Ectodermal cell (in vitro differentiated cells): ENCODE results near the gene FN3K.
"Not testable (repeated sequence)": the region's sequence is repeated elsewhere in the genome, so short reads cannot be mapped to it uniquely, and the experiment has no call there.

Source experiments
- H3K27ac ChIP-seq: 2 replicates; pipeline ENCODE4 v1.7.0; 2013; ENCODE audit warnings: mild to moderate bottlenecking, low read depth, low read length; ENCODE audit not compliant: insufficient read depth, poor library complexity, severe bottlenecking
- H3K27me3 ChIP-seq: 2 replicates; pipeline ENCODE4 v1.7.0; 2013; ENCODE audit warnings: mild to moderate bottlenecking, low read length; ENCODE audit not compliant: insufficient read depth, control insufficient read depth, poor library complexity, severe bottlenecking
- H3K36me3 ChIP-seq: one replicate; pipeline ENCODE4 v1.7.0; 2013; ENCODE audit warnings: low read length; ENCODE audit not compliant: control insufficient read depth, insufficient read depth
- H3K4me1 ChIP-seq: one replicate; pipeline ENCODE4 v1.7.0; 2013; ENCODE audit warnings: low read length; ENCODE audit not compliant: control insufficient read depth, insufficient read depth
- H3K4me3 ChIP-seq: 2 replicates; pipeline ENCODE4 v1.7.0; 2013; ENCODE audit warnings: low read depth, low read length, control low read depth; ENCODE audit not compliant: insufficient read depth
- H3K9me3 ChIP-seq: 2 replicates; pipeline ENCODE4 v1.7.0; 2013; ENCODE audit warnings: mild to moderate bottlenecking, low read length, moderate library complexity; ENCODE audit not compliant: control insufficient read depth
- WGBS, 2 experiments: methylation state at CpG; one replicate each; pipeline ENCODE4 v1.1.7; 2013; ENCODE audit warnings: missing lambda C conversion rate in 2 of 2; 5-methylcytosine and 5-hydroxymethylcytosine counted together

Gene FN3K

DNA sequence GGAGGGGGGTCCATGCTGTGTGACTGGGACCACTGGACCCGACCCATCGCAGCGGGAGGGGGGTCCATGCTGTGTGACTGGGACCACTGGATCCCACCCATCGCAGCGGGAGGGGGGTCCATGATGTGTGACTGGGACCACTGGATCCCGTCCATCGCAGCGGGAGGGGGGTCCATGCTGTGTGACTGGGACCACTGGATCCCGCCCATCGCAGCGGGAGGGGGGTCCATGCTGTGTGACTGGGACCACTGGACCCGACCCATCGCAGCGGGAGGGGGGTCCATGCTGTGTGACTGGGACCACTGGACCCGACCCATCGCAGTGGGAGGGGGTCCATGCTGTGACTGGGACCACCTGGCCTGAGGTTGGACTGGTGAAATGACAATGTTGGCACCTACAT lies 50.2 kb downstream of the FN3K start:
- H3K9me3 ChIP-seq, H3K27me3 ChIP-seq, H3K4me1 ChIP-seq, H3K4me3 ChIP-seq, H3K27ac ChIP-seq: not testable (repeated sequence)
- peaks cover 23% of the 10 kb centered on the region for H3K36me3 ChIP-seq
- 98 to 99% methylated on average over 16 of the region's 16 CpGs for WGBS, 2 experiments

DNA sequence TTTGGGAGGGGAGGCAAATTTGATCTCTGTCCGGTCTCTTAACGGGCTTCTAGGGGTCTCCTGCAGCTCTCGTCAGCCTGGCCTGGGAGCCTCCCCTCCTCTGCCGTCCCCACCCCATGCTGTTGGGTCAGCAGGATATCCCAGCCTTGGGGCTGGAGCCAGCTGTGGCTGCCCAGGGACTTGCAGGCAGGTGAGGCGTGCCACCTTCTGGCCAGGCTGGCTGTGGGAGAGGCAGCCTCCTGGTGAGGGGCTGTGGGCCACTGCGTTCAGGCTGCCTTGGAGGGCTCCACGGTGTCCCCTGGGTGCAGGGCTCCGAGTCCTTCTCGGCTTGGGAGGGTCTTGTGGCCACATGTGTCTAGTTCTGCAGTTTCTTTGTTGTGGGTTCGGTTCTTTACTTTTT lies 51.0 kb downstream of the FN3K start:
- Histone ChIP-seq H3K36me3 (peaks cover 23% of the 10 kb centered on the region), H3K4me1 (no peaks in the 10 kb centered on the region), H3K9me3 (no peaks in the 10 kb centered on the region), H3K27me3 (no peaks in the 10 kb centered on the region), H3K4me3 (no peak overlapping the region), H3K27ac (no peak overlapping the region)
- 93 to 94% methylated on average over 10 of the region's 10 CpGs for WGBS, 2 experiments

DNA sequence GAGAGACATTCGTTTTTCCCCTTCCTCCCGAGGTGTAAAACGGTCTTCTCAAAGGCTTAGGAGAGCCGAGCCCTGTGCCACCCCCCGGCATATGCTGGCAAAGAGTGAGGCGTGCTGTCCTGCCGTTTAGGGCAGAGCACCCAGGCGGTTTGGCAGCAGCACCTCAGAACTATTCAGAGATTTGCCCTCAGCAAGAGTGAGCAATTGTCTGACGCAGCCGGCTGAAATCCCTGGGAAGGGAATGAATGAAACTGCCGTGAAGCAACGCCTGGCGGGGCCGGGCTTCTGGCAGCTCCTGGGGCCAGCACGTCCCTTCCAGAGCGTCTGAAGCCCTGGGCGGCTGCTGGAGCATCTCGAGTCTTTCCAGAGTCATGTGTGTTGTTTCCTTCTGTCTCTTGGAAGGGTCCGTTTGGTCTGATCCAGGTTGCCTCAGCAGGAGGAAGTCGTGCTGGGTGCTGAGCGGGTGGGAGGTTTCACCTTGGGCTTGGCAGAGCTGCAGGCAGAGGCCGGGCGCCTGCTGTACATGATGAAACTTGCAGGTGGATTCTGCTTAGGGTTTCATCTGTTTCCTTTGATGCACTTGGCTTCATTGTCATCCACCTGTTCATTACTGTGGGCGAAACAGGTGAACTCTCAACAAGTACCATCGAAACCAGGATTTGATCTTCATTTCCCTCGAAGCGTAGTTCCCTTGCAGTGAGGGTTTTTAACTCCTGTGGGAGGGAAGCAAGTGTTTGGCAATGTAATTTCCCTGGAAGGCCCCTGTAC lies 51.9 kb downstream of the FN3K start:
- no peak overlapping the region for H3K27ac ChIP-seq
- H3K27me3 ChIP-seq, result no peaks in the 10 kb centered on the region
- H3K36me3 ChIP-seq, result peaks cover 18% of the 10 kb centered on the region
- H3K4me3 ChIP-seq, result no peak overlapping the region
- H3K9me3 ChIP-seq, result no peaks in the 10 kb centered on the region
- no peaks in the 10 kb centered on the region for H3K4me1 ChIP-seq
- WGBS, 2 experiments, result 95% methylated on average over 27 of the region's 27 CpGs

DNA sequence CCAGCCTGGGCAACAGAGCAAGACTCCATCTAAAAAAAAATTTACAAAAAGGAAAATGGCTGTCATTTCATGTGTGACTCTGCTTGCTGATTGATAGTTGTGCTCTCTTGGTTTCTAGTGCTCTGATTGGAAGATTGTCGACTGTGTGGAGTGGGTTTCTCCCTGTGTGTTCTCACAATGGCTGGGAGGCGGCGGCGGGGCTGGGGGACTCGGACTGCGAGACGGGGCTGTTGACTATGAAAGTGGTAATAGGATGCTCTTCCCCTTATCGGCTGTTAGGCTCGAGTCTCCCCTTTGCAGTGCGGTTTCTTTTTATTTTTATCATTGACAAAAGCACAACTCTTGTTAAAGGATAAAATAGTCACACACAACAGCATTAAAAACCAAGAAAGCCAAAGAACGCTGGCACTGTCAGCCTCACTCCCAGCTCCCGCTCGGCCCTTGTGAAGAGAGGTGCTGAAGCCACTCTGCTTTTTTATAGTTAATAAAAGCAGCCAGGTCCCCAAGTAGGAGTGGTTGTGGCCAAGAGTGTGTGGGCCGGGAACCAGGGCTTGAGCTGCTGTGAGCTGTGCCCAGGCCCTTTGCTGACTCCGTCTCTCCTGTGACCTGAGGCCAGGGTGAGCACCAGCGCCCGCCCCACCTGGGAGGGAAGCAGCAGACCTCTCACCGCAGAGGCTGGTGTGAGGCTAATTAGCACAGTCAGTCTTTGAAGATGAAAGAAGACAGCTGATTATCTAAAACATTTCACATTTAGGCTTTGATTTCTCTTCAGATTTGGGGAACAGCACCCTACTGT lies 53.0 kb downstream of the FN3K start:
- Histone ChIP-seq H3K4me1 (no peaks in the 10 kb centered on the region), H3K27me3 (no peaks in the 10 kb centered on the region), H3K9me3 (no peaks in the 10 kb centered on the region), H3K27ac (no peak overlapping the region), H3K36me3 (peaks cover 10% of the 10 kb centered on the region), H3K4me3 (no peak overlapping the region)
- 91 to 93% methylated on average over 18 of the region's 18 CpGs for WGBS, 2 experiments

DNA sequence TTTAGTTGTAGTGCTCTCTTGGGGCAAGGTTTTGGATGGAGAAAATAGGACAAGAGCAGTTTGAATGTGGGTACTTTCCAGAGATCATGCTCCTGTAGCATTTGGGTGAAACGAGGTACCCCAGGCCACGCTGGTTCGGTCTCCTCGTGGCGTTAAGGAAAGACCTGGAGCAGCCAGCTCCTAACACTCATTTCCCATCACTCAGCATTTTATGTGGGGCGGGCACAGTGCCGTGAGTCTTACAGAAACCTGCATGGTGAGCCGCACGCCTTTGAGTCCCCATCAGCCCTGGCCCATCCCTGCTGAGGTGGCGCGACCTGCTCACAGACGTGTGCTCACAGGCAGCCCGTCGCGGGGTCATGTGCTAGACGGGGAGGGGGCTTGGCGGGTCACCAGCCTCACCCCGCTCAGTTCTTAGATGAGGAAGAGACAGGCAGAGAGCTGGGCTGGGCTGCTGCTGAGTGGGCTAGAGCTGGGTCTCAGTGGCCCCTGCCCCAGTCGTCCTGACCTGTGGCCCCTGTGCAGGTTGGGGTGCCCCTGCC lies 53.7 kb downstream of the FN3K start:
- no peaks in the 10 kb centered on the region for H3K4me1 ChIP-seq
- no peaks in the 10 kb centered on the region for H3K27me3 ChIP-seq
- 95 to 97% methylated on average over 19 of the region's 19 CpGs for WGBS, 2 experiments
- H3K9me3 ChIP-seq, result no peaks in the 10 kb centered on the region
- H3K27ac ChIP-seq, result no peak overlapping the region
- H3K36me3 ChIP-seq, result peaks cover 6% of the 10 kb centered on the region
- no peak overlapping the region for H3K4me3 ChIP-seq

DNA sequence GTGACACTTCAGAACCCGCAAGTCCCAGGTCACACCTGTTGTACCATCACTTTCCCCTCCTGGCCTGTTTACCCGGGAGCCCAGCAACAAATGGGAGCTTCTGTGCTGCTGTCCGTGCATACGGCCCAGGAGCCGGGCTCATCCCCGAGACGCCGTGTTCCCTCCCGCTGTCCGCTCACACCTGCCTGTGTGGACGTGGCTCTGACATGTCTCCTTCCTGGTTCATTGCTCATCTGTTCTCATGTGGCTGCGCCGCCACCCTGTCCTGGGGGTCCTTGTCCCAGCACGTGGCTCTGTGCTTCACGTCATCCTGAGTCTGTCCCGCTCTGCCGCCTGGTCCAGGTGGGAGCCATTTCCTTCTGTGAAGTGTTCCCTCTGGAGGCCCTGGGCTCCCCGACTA lies 54.4 kb downstream of the FN3K start:
- Histone ChIP-seq H3K4me3 (no peak overlapping the region), H3K36me3 (no peaks in the 10 kb centered on the region), H3K27me3 (no peaks in the 10 kb centered on the region), H3K4me1 (no peaks in the 10 kb centered on the region), H3K9me3 (no peaks in the 10 kb centered on the region), H3K27ac (no peak overlapping the region)
- 96% methylated on average over 18 of the region's 18 CpGs for WGBS, 2 experiments

DNA sequence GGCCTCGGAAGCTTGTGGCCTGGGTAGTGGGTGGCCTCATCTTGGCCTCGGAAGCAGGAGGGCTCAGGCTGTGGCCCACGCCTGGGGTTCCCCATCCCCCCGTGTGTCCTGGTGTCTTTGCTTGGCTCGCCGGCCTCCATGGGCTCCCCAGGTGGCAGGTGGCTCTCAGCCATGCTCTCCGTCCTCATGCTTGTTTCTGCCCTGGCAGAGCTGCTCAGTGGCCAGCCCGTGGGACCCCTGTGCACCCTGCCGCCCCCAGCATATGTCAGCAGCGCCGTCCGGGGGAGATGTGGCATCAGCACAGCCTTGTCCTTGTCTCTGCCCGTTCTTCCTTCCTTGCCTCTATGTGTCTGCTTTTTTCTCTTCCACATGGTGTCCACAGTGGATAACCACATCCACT lies 55.0 kb downstream of the FN3K start:
- H3K27ac ChIP-seq, result no peak overlapping the region
- 94 to 96% methylated on average over 13 of the region's 13 CpGs for WGBS, 2 experiments
- no peak overlapping the region for H3K4me3 ChIP-seq
- no peaks in the 10 kb centered on the region for H3K4me1 ChIP-seq
- no peaks in the 10 kb centered on the region for H3K9me3 ChIP-seq
- H3K36me3 ChIP-seq, result no peaks in the 10 kb centered on the region
- H3K27me3 ChIP-seq, result no peaks in the 10 kb centered on the region

DNA sequence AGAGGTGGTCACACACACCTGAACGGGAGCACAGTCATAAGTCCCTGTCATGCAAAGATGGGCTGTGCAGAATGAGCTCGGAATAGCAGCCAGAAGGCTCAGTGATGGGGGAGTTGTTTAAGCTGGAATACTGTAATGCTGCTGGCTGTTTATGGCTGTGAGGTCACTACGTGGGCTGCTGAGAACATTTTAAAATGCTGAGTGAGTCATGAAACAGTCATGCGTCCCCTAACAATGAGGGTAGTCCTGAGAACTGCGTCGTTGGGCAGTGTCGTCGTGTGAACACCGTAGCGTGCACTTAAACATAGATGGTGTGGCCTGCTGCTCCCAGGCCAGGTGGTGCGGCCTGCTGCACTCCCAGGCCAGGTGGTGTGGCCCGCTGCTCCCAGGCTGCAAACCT lies 56.1 kb downstream of the FN3K start:
- 96% methylated on average over 12 of the region's 12 CpGs for WGBS, 2 experiments
- Histone ChIP-seq H3K36me3 (no peaks in the 10 kb centered on the region), H3K4me3 (no peak overlapping the region), H3K27me3 (no peaks in the 10 kb centered on the region), H3K9me3 (no peaks in the 10 kb centered on the region), H3K27ac (no peak overlapping the region), H3K4me1 (no peaks in the 10 kb centered on the region)

DNA sequence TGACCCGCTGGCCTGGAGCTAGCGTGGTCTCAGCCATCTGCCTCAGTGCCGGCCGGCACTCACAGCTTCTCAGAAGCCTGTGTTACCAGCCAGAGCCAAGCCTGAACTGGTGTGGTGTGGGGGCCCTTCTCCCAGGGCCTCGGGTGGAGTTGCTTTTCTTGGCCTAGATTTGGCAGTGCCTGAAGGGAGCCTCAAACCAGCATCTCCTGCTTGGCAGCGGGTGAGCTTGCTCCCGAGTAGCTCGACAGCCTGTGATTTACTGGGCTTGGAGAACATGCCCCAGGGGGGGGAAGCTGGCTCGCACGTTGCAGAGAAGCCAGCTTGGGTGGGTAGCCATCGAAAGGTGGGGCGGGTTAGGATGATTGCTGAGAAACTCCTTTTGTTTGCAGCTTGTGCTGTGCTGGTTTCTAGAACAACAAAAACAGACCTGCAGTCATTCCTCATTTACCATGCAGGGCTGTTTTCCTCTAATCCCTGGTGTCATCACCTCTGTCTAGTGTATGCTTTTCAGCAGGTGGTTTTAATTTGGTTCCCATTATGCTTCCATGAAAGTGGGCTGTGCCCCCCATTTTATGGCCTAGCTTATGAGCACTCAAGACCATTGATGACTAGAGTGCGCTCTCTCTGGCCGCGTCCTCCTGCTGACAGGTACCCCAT lies 58.7 kb downstream of the FN3K start:
- Histone ChIP-seq H3K36me3 (peaks cover 7% of the 10 kb centered on the region), H3K9me3 (no peaks in the 10 kb centered on the region), H3K4me3 (no peak overlapping the region), H3K4me1 (no peaks in the 10 kb centered on the region), H3K27me3 (no peaks in the 10 kb centered on the region), H3K27ac (no peak overlapping the region)
- 90 to 92% methylated on average over 15 of the region's 15 CpGs for WGBS, 2 experiments
